Heart right ventricle (tissue), 16 donors: Measurements from ENCODE around the gene LRPPRC. TPM values are rescaled to one million over a fixed set of nuclear protein-coding genes. Genes with fewer than 3 reads are reported as not detected.

Experiments
- ATAC-seq, 8 donors: fragments of 200-7000 bp; cut with Tn5 transposase; one replicate each; pipeline ENCODE4 v1.9.1; 2020; ENCODE audit warnings: mild to moderate bottlenecking in 8 of 8, moderate library complexity in 8 of 8, moderate number of reproducible peaks in 1 of 8
- DNase-seq, 2 donors: peaks; one replicate each; pipeline ENCODE4 v3.0.0-alpha.2; 2020
- H3K27ac ChIP-seq, 10 donors: fragments of 200-600 bp; sonication (generic) in 2 of 10; one replicate each; pipeline versions ENCODE4 v1.5.0 to v1.8.0; 2020 to 2022; ENCODE audit warnings: mild to moderate bottlenecking in 3 of 10
- H3K27me3 ChIP-seq, 7 donors: fragments of 200-600 bp; one replicate each; pipeline ENCODE4 v1.8.0; 2021 to 2022; ENCODE audit warnings: mild to moderate bottlenecking in 2 of 7
- H3K36me3 ChIP-seq, 9 donors: fragments of 200-600 bp; sonication (generic) in 1 of 9; one replicate each; pipeline versions ENCODE4 v1.5.0 to v1.8.0; 2020 to 2022; ENCODE audit warnings: mild to moderate bottlenecking in 2 of 9
- H3K4me1 ChIP-seq, 9 donors: fragments of 200-600 bp; sonication (generic) in 1 of 9; one replicate each; pipeline versions ENCODE4 v1.5.0 to v1.8.0; 2020 to 2022; ENCODE audit warnings: mild to moderate bottlenecking in 4 of 9
- H3K4me3 ChIP-seq, 10 donors: fragments of 200-600 bp; sonication (generic) in 2 of 10; one replicate each; pipeline versions ENCODE4 v1.5.0 to v1.8.0; 2020 to 2022; ENCODE audit warnings: mild to moderate bottlenecking in 7 of 10, moderate library complexity in 2 of 10
- H3K9me3 ChIP-seq, 11 donors: fragments of 200-600 bp in 10 of 11; sonication (generic) in 2 of 11; one replicate each; pipeline versions ENCODE4 v1.5.0 to v1.8.0; 2013 to 2022; ENCODE audit warnings: mild to moderate bottlenecking in 2 of 11, control low read depth in 1 of 11, moderate library complexity in 1 of 11
- WGBS, 2 donors: extraction: QIAGEN DNeasy Blood & Tissue Kit; methylation state at CpG; one replicate each; pipeline ENCODE4 v1.1.7; 2013; ENCODE audit warnings: inconsistent platforms in 1 of 2; 5-methylcytosine and 5-hydroxymethylcytosine counted together
- intact Hi-C, 10 donors: fragments of 100-400 bp; cut with DNase I; formaldehyde crosslinking; loops; one replicate each; pipeline versions ENCODE4 v1.11.1 to v1.14.2; 2022
- polyA plus RNA-seq, 2 donors: library from polyadenylated mRNA; stranded (reverse); fragments of 200-250 nt; gene quantifications; one replicate each; pipeline ENCODE4 v1.2.3, GENCODE V29; 2013
- total RNA-seq, 10 donors: library from RNA; stranded (reverse); fragmentation: NEBNext Ultra II Directional in 3 of 10; extraction: Animal tissue kit (Norgen Biotek cat#: 25700) in 3 of 10; gene quantifications; one replicate each; pipeline versions ENCODE4 v1.2.1 to v1.2.4, GENCODE V29; 2021 to 2023
- TF ChIP-seq, protein P1 (sequence below), 9 donors: fragments of 200-600 bp; sonication (generic) in 2 of 9; IDR thresholded peaks; one replicate each; pipeline versions ENCODE4 v1.5.0 to v1.8.0; 2021 to 2022; ENCODE audit warnings: antibody characterized with exemption in 9 of 9, mild to moderate bottlenecking in 5 of 9, moderate library complexity in 1 of 9
- donor health status: Arrhythmogenic right ventricular cardiomyopathy.
- donor health status: ischemic (EF 13 %, LVEDD 7.1; RV severe dilation, severe dysfunction).
- donor health status: healthy with polysubstance abuse.
- donor health status: DM: no; HTN: yes; CAD: no.
- donor health status: DM: no; HTN: no; CAD: no.
- donor health status: ischemic (EF 25% LVEDD 6.9; RV normal size, moderate dysfunction).
- donor health status: ischemic (EF 25% LVEDD 5.7; RV mildly dilated, moderate dysfunction).
- donor health status: healthy.
- donor health status: DM: yes; HTN: yes; CAD: no.
- donor health status: Ischemic cardiomyopathy.
- donor health status: ischemic (EF 35%, LVEDD 5.7; RV mildly dilated, moderate dysfunction).
- donor health status: nonischemic (EF 11% LVEDD 7.7; RV severe dilation, severe dysfunction).
- donor health status: DM: yes; HTN: yes; CAD: no.
- donor health status: PGD.
- donor health status: ischemic (EF 29% LVEDD 5.4; RV normal size, mild dysfunction).
- donor health status: nonischemic (EF 23%, LVEDD 6.1; RV moderate dilation, normal function).

The LRPPRC gene
- total and polyA plus RNA-seq, 12 donors = 26.1 to 123 (median 112) TPM

- ATAC-seq = no peak
- H3K4me1 ChIP-seq = peaks cover 0 to 6% (median 0%) of the 10 kb centered on the region in 9 donors
- peaks cover 0 to 100% (median 56%) of the 10 kb centered on the region in 9 donors for H3K36me3 ChIP-seq
- H3K4me3 ChIP-seq = no peak overlapping the region
- intact Hi-C loops = no loop called here
- H3K27me3 ChIP-seq = no peaks in the 10 kb centered on the region
- WGBS, 2 donors = 97% methylated on average over 3 of the region's 3 CpGs
- no peak overlapping the region for H3K27ac ChIP-seq
- TF ChIP-seq, protein P1, sequence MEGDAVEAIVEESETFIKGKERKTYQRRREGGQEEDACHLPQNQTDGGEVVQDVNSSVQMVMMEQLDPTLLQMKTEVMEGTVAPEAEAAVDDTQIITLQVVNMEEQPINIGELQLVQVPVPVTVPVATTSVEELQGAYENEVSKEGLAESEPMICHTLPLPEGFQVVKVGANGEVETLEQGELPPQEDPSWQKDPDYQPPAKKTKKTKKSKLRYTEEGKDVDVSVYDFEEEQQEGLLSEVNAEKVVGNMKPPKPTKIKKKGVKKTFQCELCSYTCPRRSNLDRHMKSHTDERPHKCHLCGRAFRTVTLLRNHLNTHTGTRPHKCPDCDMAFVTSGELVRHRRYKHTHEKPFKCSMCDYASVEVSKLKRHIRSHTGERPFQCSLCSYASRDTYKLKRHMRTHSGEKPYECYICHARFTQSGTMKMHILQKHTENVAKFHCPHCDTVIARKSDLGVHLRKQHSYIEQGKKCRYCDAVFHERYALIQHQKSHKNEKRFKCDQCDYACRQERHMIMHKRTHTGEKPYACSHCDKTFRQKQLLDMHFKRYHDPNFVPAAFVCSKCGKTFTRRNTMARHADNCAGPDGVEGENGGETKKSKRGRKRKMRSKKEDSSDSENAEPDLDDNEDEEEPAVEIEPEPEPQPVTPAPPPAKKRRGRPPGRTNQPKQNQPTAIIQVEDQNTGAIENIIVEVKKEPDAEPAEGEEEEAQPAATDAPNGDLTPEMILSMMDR (IDR thresholded peaks at IDR 0.05) = no peak
- H3K9me3 ChIP-seq = no peaks in the 10 kb centered on the region
- no peak for DNase-seq
These were observed 50.9 kb downstream of the LRPPRC start for GRCh38 chr2:43944915-43945314.

- Histone ChIP-seq H3K27me3 (no peaks in the 10 kb centered on the region), H3K27ac (no peak overlapping the region), H3K9me3 (no peaks in the 10 kb centered on the region), H3K36me3 (peaks cover 0 to 98% (median 53%) of the 10 kb centered on the region in 9 donors), H3K4me3 (no peak overlapping the region), H3K4me1 (peaks cover 0 to 6% (median 0%) of the 10 kb centered on the region in 9 donors)
- DNase-seq (no peak), ATAC-seq (no peak)
- TF ChIP-seq, protein P1 (IDR thresholded peaks at IDR 0.05) = no peak
- intact Hi-C loops = no loop called here
- WGBS, 2 donors = 76 to 80% methylated on average over 5 of the region's 5 CpGs
These were observed 51.9 kb downstream of the LRPPRC start for GRCh38 chr2:43943809-43944452.

DNA sequence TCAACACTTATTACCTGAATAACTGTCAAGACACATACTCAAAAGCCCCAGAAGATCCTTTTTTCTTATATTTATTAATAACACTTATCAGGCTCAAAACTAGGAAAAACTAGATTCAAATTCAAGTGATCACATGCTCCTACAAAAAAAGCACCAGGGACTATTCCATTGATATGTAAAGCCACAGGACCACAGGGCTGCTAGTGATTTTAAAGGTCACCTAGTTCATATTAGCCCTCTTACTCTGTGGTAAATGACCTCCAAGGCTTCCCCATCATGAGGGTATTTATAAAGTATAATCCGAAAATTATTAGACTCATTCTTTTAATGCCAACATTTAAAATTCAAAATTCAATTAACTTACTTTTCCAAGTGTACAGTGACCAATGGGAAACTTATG is 52.5 kb downstream of the LRPPRC start:
- no peak overlapping the region for H3K4me3 ChIP-seq
- no peak overlapping the region for H3K27ac ChIP-seq
- H3K4me1 ChIP-seq = peaks cover 0 to 6% (median 0%) of the 10 kb centered on the region in 9 donors
- DNase-seq (no peak), ATAC-seq (no peak)
- H3K9me3 ChIP-seq = no peaks in the 10 kb centered on the region
- no peaks in the 10 kb centered on the region for H3K27me3 ChIP-seq
- TF ChIP-seq, protein P1 (IDR thresholded peaks at IDR 0.05) = no peak
- 95 to 100% methylated on average over 1 of the region's 1 CpG for WGBS, 2 donors
- intact Hi-C loops = no loop called here
- H3K36me3 ChIP-seq = peaks cover 0 to 96% (median 53%) of the 10 kb centered on the region in 9 donors

DNA sequence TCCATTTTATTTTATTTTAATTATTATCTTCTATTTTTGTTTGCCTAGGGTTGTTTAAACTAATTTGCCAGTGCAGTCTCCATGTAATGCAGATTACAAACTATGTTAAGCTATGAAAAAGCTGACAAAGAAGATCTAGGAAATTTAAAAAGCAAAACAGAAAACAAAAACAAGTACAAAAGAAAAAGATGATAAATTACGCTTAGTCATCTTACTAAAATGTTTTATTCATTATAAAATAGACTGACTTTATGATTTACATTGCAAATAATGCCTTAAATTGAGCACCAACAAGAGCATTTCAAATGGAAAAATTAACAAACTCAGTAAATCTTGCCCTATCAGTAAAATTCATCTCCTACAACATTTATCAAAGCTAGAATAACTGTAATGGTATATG is 52.9 kb downstream of the LRPPRC start:
- Histone ChIP-seq H3K4me1 (peaks cover 0 to 6% (median 0%) of the 10 kb centered on the region in 9 donors), H3K36me3 (peaks cover 0 to 93% (median 53%) of the 10 kb centered on the region in 9 donors), H3K27ac (no peak overlapping the region), H3K27me3 (no peaks in the 10 kb centered on the region), H3K9me3 (no peaks in the 10 kb centered on the region), H3K4me3 (no peak overlapping the region)
- no peak for DNase-seq
- no peak for ATAC-seq
- intact Hi-C loops = no loop called here
- TF ChIP-seq, protein P1 (IDR thresholded peaks at IDR 0.05) = no peak
- WGBS, 2 donors = 98 to 99% methylated on average over 1 of the region's 1 CpG
